GM12878 (cell line): ENCODE measurements around the gene SLC35A5. TPM values are rescaled to one million over a fixed set of nuclear protein-coding genes. Genes with fewer than 3 reads are reported as not detected.

Experiments used
- ATAC-seq: fragments of 200-7000 bp; cut with Tn5 transposase; 3 replicates; pipeline ENCODE4 v1.9.1; 2020; ENCODE audit warnings: mild to moderate bottlenecking, moderate library complexity
- BruUV-seq: library from RNA; stranded (reverse); fragments of 400-500 nt; replicated peaks from 2 replicates; lab custom pipeline; 2021; lab: Mats Ljungman, UMichigan
- CTCF ChIA-PET: fragments of 300-600 bp; sonication (Branson Sonifier 250); formaldehyde crosslinking; extraction: SDS; loops from one replicate; lab custom pipeline; 2021; ENCODE audit warnings: inconsistent platforms; lab: Yijun Ruan, JAX
- POLR2A ChIA-PET: fragments of 350-600 bp; formaldehyde crosslinking; extraction: SDS; loops from one replicate; lab custom pipeline; 2021; ENCODE audit warnings: inconsistent platforms; lab: Charles Lee
- RAD21 ChIA-PET: fragments of 300-600 bp; sonication (Branson Sonifier 250); formaldehyde crosslinking; loops from one replicate; lab custom pipeline; 2023; ENCODE audit warnings: antibody characterized with exemption; ENCODE audit not compliant: unreplicated experiment; lab: Charles Lee
- SMC1A ChIA-PET: fragments of 300-600 bp; sonication (Branson Sonifier 250); formaldehyde crosslinking; loops from one replicate; lab custom pipeline; 2023; ENCODE audit not compliant: unreplicated experiment, uncharacterized antibody; lab: Charles Lee
- DNase-seq: peaks from one replicate; pipeline ENCODE4 v3.0.0-alpha.2; 2011; ENCODE audit warnings: low read depth, low spot score
- FAIRE-seq: peaks from 3 replicates; lab custom pipeline; 2011; peaks lifted over from hg19 to GRCh38; lab: Jason Lieb, UNC
- H2AFZ ChIP-seq: 2 replicates; pipeline ENCODE4 v1.6.0; 2011; ENCODE audit warnings: low read depth, low read length, control low read depth; ENCODE audit not compliant: control insufficient read depth
- H3K27ac ChIP-seq: 2 replicates; pipeline ENCODE4 v1.5.1; 2011; ENCODE audit warnings: control low read depth; ENCODE audit not compliant: control insufficient read depth, insufficient read depth
- H3K27me3 ChIP-seq, 2 experiments: replicated peaks in 1 of 2; 2 replicates each; pipeline versions ENCODE4 v1.6.0 to v1.6.1; 2011; ENCODE audit warnings: low read length in 1 of 2; ENCODE audit not compliant: control insufficient read depth in 2 of 2, insufficient read depth in 2 of 2
- H3K36me3 ChIP-seq, 2 experiments: 2 replicates each; pipeline ENCODE4 v1.5.1; 2011; ENCODE audit warnings: low read length in 1 of 2; ENCODE audit not compliant: control insufficient read depth in 2 of 2, insufficient read depth in 2 of 2
- H3K4me1 ChIP-seq: 2 replicates; pipeline ENCODE4 v1.6.1; 2011; ENCODE audit warnings: mild to moderate bottlenecking, low read length, moderate library complexity, mixed read lengths; ENCODE audit not compliant: control insufficient read depth, insufficient read depth
- H3K4me2 ChIP-seq: 2 replicates; pipeline ENCODE4 v1.6.0; 2011; ENCODE audit warnings: control low read depth; ENCODE audit not compliant: control insufficient read depth, insufficient read depth
- H3K4me3 ChIP-seq: fragments of 200-600 bp; sonication (generic); 2 replicates; pipeline ENCODE4 v1.5.1; 2016
- H3K79me2 ChIP-seq: 2 replicates; pipeline ENCODE4 v1.6.0; 2011; ENCODE audit warnings: low read length; ENCODE audit not compliant: control insufficient read depth, insufficient read depth
- H3K9ac ChIP-seq: 2 replicates; pipeline ENCODE4 v1.8.0; 2011; ENCODE audit warnings: low read length, control low read depth, mixed read lengths; ENCODE audit not compliant: control insufficient read depth, insufficient read depth
- H3K9me3 ChIP-seq: replicated peaks from 3 replicates; pipeline ENCODE4 v1.5.1; 2011; ENCODE audit warnings: mild to moderate bottlenecking, low read length; ENCODE audit not compliant: control insufficient read depth, insufficient read depth
- H4K20me1 ChIP-seq: 2 replicates; pipeline ENCODE4 v1.6.0; 2011; ENCODE audit not compliant: control insufficient read depth, insufficient read depth
- CREB1 ChIP-seq: IDR thresholded peaks from 2 replicates; pipeline ENCODE4 v1.6.1; 2012; ENCODE audit warnings: low read depth, mild to moderate bottlenecking, inconsistent platforms
- EGR1 ChIP-seq, 2 experiments: IDR thresholded peaks; 1 replicate in 1 of 2; 2 replicates in 1 of 2; pipeline ENCODE4 v1.6.1; 2011 to 2012; ENCODE audit warnings: low read depth in 2 of 2, low read length in 2 of 2, borderline replicate concordance in 1 of 2, mild to moderate bottlenecking in 1 of 2, moderate library complexity in 1 of 2
- ESRRA ChIP-seq: IDR thresholded peaks from 2 replicates; pipeline ENCODE4 v1.6.1; 2012; ENCODE audit warnings: mild to moderate bottlenecking, low read length, improper control_type of control experiment
- HCFC1 ChIP-seq: fragments of 150-350 bp; IDR thresholded peaks from 2 replicates; pipeline ENCODE4 v1.6.1; 2014; ENCODE audit warnings: low read length
- HDGF ChIP-seq: fragments of 450-650 bp; IDR thresholded peaks from 2 replicates; pipeline ENCODE4 v1.6.1; 2016; ENCODE audit warnings: antibody characterized with exemption
- HSF1 ChIP-seq: fragments of 150-350 bp; IDR thresholded peaks from 2 replicates; pipeline ENCODE4 v1.6.1; 2014; ENCODE audit warnings: mild to moderate bottlenecking, low read depth, low read length
- MTA3 ChIP-seq: IDR thresholded peaks from 2 replicates; pipeline ENCODE4 v1.6.1; 2012; ENCODE audit warnings: low read length, inconsistent platforms, borderline replicate concordance
- NFXL1 ChIP-seq: fragments of 450-650 bp; IDR thresholded peaks from 2 replicates; pipeline ENCODE4 v1.6.1; 2017; ENCODE audit warnings: antibody characterized with exemption, mild to moderate bottlenecking, borderline replicate concordance
- NR2C2 ChIP-seq: IDR thresholded peaks from 2 replicates; pipeline ENCODE4 v1.6.1; 2011; ENCODE audit warnings: borderline replicate concordance, low read depth; ENCODE audit not compliant: control insufficient read depth, insufficient read length
- NR2F1 ChIP-seq: fragments of 450-650 bp; conservative IDR thresholded peaks from 2 replicates; pipeline ENCODE4 v1.6.1; 2017; ENCODE audit warnings: mild to moderate bottlenecking
- PAX8 ChIP-seq: fragments of 450-650 bp; IDR thresholded peaks from 2 replicates; pipeline ENCODE4 v1.6.1; 2017; ENCODE audit warnings: mild to moderate bottlenecking, moderate library complexity
- RAD51 ChIP-seq: fragments of 450-650 bp; IDR thresholded peaks from 2 replicates; pipeline ENCODE4 v1.6.1; 2016; ENCODE audit warnings: moderate library complexity, mild to moderate bottlenecking, inconsistent platforms
- ZBTB4 ChIP-seq: fragments of 450-650 bp; formaldehyde crosslinking; IDR thresholded peaks from 2 replicates; pipeline ENCODE4 v1.4.0; 2022; ENCODE audit warnings: mild to moderate bottlenecking, moderate library complexity
- ZBTB40 ChIP-seq: fragments of 450-650 bp; IDR thresholded peaks from 2 replicates; pipeline ENCODE4 v1.6.1; 2016; ENCODE audit warnings: mild to moderate bottlenecking, moderate library complexity, borderline replicate concordance
- WGBS: methylation state at CpG from one replicate; pipeline ENCODE4 v1.1.6; 2016; ENCODE audit warnings: low lambda C conversion rate; ENCODE audit not compliant: insufficient replicate concordance, insufficient coverage; ENCODE audit errors: missing lambda C conversion rate; 5-methylcytosine and 5-hydroxymethylcytosine counted together
- in situ Hi-C: fragments of 300-500 bp; cut with MboI; formaldehyde crosslinking; loops from 9 replicates; pipeline ENCODE4 v1.14.3; 2018; ENCODE audit warnings: mixed read lengths
- intact Hi-C: fragments of 100-400 bp; cut with micrococcal nuclease; formaldehyde crosslinking; loops from one replicate; pipeline ENCODE4 v1.14.2; 2022; ENCODE audit not compliant: unreplicated experiment
- polyA plus RNA-seq, 11 experiments: library from polyadenylated mRNA; depleted of rRNA in 4 of 11; unstranded in 6 of 11; stranded (reverse) in 5 of 11; fragments of >200 nt; fragmentation: Nextera tagmentation in 4 of 11; fragmentation: Illumina TruSeq in 1 of 11; extraction: Ambion mirVana in 4 of 11; extraction: Trizol in 1 of 11; gene quantifications; 1 replicate in 1 of 11; 2 replicates in 10 of 11; pipeline versions ENCODE4 v1.2.1 to v1.2.3, GENCODE V29; 2011 to 2016; ENCODE audit warnings: inconsistent platforms in 2 of 11, missing spikeins in 2 of 11, low read depth in 1 of 11
- total RNA-seq, 4 experiments: library from RNA; depleted of rRNA in 3 of 4; stranded (reverse); fragments of >200 nt in 3 of 4; fragmentation: Illumina TruSeq in 1 of 4; extraction: Trizol in 1 of 4; gene quantifications; 2 replicates each; pipeline versions ENCODE4 v1.2.1 to v1.2.3, GENCODE V29; 2013 to 2021

Gene SLC35A5
- total and polyA plus RNA-seq, 10 of the 15 experiments (the other 5 are each of a cell fraction or from before 2014, with no cell fraction given), result 10.9 to 38.1 (median 16.0) TPM

GRCh38 chr3:112619295-112619694, 57.5 kb downstream of the SLC35A5 start (continued):
- no peak for TF ChIP-seq HSF1

GRCh38 chr3:112623213-112623612, 61.4 kb downstream of the SLC35A5 start:
- Histone ChIP-seq H3K4me2 (no peak overlapping the region), H3K4me1 (no peaks in the 10 kb centered on the region; the same call in 1 of the 2 replicates), H3K36me3 (no peaks in the 10 kb centered on the region), H3K27me3 (peaks cover 0 to 10% of the 10 kb centered on the region in 2 experiments; a peak in 1 of 4 replicates), H3K9ac (no peak overlapping the region), H2AFZ (no peak overlapping the region), H3K9me3 (no peaks in the 10 kb centered on the region), H3K27ac (no peak overlapping the region), H3K4me3 (no peak overlapping the region), H3K79me2 (no peaks in the 10 kb centered on the region), H4K20me1 (no peaks in the 10 kb centered on the region)
- ATAC-seq (no peak), DNase-seq (no peak), FAIRE-seq (no peak)
- ChIA-PET SMC1A (interaction anchor here (0.6 to 1.2 kb wide), 3 partner anchors 12 to 728 kb away, joined by 3 to 4 read pairs (median 3); no protein-coding TSS in a partner anchor), RAD21 (no interaction called here), CTCF (no interaction called here), POLR2A (no interaction called here)
- intact Hi-C loops (no loop called here), in situ Hi-C loops (no loop called here)
- WGBS, result 29% methylated on average over 5 of the region's 5 CpGs
- no TSS peak for BruUV-seq
- TF ChIP-seq NR2C2, result no peak
- TF ChIP-seq RAD51, result no peak
- TF ChIP-seq NFXL1, result no peak
- TF ChIP-seq EGR1 (IDR thresholded peaks at IDR 0.05; ENCODE audit: borderline replicate concordance in 1 of 2, low read depth in 2 of 2, low read length in 2 of 2), result no peak
- TF ChIP-seq CREB1, result no peak
- TF ChIP-seq MTA3, result no peak
- TF ChIP-seq ZBTB4 (CRISPR knock-in tag), result no peak
- no peak for TF ChIP-seq HCFC1
- no peak for TF ChIP-seq ESRRA
- TF ChIP-seq ZBTB40, result no peak
- no peak for TF ChIP-seq NR2F1
- no peak for TF ChIP-seq PAX8
- no peak for TF ChIP-seq HDGF
